Panc1 (cell line): Measurements from ENCODE around the gene PGA4.

ENCODE experiments used
- CTCF ChIP-seq: fragments of 450-650 bp; IDR thresholded peaks from 2 replicates; pipeline ENCODE4 v1.5.1; 2017; ENCODE audit warnings: mild to moderate bottlenecking
- POLR2AphosphoS5 ChIP-seq: IDR thresholded peaks from 2 replicates; pipeline ENCODE4 v1.6.1; 2012; ENCODE audit warnings: mild to moderate bottlenecking, low read depth, low read length, moderate library complexity
- REST ChIP-seq, 2 experiments: IDR thresholded peaks; 2 replicates each; pipeline ENCODE4 v1.6.1; 2011 to 2012; ENCODE audit warnings: low read depth in 2 of 2, control low read depth in 1 of 2, low read length in 1 of 2, mild to moderate bottlenecking in 1 of 2, moderate library complexity in 1 of 2; ENCODE audit not compliant: insufficient read depth in 1 of 2
- SIN3A ChIP-seq: IDR thresholded peaks from 2 replicates; pipeline ENCODE4 v1.6.1; 2012; ENCODE audit warnings: low read depth, mild to moderate bottlenecking, low read length, moderate library complexity, borderline replicate concordance; ENCODE audit not compliant: insufficient read depth
- TCF7L2 ChIP-seq: IDR thresholded peaks from 2 replicates; pipeline ENCODE4 v1.6.1; 2011; ENCODE audit warnings: mild to moderate bottlenecking, low read depth, low read length, inconsistent platforms

DNA sequence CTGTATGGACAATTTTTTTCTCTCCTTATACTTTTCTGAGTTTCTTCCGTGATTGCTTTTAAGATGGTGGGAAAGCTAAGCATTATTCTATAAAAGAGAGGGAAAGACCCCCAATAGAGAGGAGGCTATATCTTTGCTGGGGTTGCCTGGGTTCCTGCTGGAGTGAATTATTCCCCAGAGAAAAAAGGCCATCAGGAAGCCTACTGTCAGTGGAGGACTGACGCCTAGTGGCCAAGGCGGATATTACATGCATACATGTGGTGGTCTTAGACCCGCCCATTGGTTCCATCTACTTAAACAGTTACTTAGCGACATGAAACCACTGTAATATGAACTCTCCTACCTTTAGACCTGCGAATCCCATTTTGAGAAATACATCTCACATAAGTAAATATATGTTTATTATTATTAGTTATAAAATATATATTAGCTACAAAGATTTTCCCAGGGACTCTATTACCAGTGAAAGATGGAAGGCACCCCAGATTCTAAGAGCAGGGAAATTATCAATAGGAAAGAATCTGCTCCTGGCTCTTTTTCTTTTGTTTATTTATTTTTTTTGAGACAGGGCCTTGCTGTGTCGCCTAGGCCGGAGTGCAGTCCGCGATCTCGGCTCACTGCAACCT is 34.5 kb upstream of the PGA4 start:
- peak; percentile 95 for TF ChIP-seq CTCF
- TF ChIP-seq POLR2AphosphoS5, result no peak
- TF ChIP-seq SIN3A, result no peak
- TF ChIP-seq REST (IDR thresholded peaks at IDR 0.05; ENCODE audit: insufficient read depth in 1 of 2, low read depth in 2 of 2, low read length in 1 of 2), result no peak
- TF ChIP-seq TCF7L2, result no peak
